CD4-positive, alpha-beta T cell treated with Interleukin-4 for 1 hour (primary cell): ENCODE results near the gene SGTA.

ENCODE experiments used
- DNase-seq, 2 donors: peaks; one replicate each; pipeline ENCODE4 v3.0.0-alpha.2; 2020 to 2022

Gene SGTA

DNA sequence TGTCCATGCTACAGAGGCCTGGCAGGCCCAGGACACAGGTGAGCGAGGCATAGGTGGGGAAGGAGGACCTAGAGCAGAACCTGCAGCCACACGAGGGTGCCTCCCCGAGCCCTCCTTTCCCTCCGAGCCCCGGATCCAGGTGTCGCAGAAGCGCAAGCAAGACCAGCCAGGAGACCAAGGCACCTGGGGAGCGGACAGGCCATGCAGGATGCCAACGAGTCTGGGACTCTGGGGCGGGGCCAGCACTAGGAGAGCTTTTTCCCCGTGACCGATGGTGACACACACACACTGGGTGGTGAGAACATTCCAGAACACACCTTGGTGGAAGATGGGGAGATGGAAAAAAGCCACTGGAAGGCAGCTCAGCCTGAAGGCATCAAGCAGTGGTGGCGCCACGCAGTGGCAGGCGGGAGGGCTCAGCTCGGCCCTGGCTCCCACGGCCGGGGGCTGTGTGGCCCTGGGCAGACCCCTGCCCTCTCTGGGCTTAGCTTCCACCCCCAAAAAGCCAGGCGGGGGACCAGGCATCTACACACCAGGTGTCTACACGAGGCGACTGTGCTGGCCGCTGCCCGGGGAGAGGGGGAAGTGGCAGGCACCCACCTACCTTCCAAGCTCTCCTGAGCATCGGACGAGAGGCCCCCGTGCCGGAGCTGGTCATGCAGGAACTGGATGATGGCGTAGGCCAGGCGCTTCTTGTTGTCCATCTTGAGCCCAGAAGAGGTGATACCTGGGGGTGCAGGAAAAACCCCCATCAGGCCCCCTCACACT, 14.5 kb downstream of the SGTA start:
- no peak for DNase-seq

DNA sequence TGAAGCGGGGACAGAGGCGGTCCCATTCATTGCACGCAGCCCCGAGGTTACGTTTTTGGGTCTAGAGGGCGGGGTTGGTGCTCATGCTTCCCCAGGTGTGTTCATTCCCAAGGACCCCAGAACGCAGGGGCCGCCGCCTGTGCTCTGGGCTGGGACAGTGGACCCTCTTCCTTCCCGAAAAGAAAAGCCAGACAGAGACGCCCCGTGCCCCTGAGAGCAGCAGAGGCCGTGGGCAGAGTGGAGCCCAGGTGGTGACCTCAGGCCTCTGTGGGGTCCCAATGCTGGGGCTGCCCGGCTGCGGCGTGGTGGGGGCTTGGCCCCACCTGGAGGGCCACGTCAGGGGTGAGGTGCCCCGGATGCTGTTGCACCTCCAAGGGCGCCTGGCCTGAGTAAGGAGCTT, 15.4 kb downstream of the SGTA start:
- no peak for DNase-seq

GRCh38 chr19:2766594-2767372, 16.3 kb downstream of the SGTA start:
- no peak for DNase-seq

- DNase-seq: no peak
Measured at GRCh38 chr19:2765376-2765775, 17.7 kb downstream of the SGTA start.

DNA sequence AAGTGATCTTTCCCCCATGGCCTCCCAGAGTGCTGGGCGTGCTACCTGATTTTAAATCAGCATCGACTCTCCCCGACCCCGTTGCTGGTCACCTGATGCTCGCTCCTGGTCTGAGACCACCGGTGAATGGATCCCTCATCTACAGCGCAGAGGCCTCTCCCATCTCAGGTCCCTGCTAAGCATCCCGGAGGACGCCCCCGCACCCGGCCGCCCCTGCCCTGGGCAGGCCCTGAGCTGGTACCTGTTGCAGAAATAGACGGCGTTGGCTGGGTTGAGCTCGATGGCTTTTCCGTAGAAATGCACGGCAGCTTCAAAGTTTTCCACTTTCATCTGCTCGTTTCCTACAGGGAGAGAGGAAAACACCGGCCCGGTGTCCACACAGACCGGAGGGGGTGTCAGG, 18.1 kb downstream of the SGTA start:
- DNase-seq: no peak

DNA sequence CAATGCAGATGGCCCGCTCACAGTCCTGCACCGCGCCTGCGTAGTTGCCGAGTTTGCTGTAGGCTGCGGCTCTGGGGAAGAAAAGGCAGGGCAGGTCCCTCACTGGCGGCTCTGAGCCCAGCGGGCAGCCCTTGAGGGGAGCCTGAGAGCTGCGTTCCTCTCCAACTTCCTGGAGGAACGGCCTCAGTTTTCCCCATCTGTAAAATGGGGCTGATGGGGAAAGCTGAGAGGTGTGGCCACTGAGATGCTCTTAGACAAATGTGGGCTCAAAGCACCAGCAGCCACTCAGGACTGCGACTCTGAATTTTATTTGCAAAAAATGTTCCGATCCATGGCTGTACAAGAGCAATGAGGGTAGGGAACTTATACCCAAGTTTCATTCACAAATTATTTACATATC, 19.4 kb downstream of the SGTA start:
- no peak for DNase-seq

GRCh38 chr19:2762783-2763496, 20.1 kb downstream of the SGTA start:
- DNase-seq: no peak

DNA sequence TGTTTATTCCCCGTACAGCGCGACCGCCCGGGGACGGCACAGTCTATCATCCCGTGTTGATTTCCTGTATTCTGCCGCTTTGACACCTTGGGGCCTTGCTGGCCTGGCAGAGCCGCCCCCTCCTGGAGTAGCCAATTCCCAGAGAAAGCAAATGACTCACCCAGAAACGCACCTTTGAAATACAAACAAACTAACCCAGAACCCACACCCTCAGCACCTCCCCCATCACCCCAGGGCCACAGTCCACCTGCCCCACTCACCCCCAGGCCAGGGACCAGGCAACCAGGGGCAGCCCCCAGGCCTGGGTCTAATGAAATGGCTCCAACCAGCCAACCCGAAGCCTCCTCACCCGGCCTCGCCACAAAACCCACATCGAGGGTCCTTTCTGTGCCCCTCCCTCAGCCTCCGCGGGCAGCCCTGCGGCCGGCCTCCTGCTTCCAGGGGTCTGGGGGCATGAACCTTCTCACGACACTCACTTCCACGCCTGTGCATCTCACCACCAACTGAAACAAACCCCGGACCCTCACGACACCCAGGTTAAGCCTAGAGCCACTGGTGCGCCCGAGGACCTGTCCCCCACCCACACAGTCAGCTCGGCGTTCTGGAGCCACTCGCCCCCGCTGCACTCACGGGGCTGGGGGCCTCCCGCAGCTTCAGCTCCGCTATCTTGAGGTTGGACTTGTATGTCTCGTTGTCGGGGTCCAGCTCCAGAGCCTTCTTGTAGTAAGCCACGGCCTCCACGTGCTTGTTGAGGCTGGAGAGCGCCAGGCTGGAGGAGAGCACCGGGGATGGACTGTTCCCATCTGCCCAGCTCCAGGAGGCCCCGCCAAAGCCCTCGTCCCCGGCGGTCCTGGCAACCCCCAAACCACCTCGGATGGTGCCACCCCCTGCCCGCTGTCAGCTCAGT, 20.9 kb downstream of the SGTA start:
- no peak for DNase-seq

DNA sequence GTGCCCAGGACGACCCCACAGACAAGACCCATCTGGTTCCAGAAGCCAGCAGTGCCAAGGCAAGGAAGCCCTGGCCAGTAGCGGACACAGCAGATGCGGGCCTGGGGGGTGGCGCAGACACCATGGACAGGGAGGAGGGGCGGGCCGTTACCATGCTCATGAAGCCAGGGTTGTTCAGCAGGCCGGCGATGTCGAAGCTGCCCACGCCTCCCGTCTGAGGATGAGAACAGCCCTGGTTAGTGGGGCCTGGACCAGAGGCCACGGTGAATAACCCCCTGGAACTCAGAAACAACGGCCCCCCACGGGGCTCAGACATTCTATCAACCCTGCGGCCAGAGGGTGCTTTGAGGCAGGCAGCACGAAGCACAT, 21.8 kb downstream of the SGTA start:
- DNase-seq: no peak

DNA sequence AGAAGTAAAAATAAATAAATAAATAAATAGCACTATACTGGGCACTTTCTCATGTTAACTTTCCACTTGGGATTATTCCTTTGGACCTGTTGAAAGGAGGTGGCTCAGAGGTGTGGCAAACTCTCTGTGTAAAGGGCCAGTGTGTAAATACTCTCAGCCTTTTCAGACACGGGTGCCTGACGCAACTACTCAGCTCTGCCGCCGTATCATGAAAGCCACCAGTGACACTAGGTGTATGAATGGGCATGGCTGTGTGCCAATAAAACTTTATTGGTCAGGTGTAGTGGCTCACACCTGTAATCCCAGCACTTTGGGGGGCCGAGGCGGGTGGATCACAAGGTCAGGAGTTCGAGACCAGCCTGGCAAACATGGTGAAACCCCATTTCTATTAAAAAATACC, 23.1 kb downstream of the SGTA start:
- no peak for DNase-seq

- DNase-seq: no peak
Measured at GRCh38 chr19:2759362-2759761, 23.7 kb downstream of the SGTA start.

- peak in 1 of 2 donors; percentile 19 for DNase-seq
Measured at GRCh38 chr19:2758601-2759313, 24.3 kb downstream of the SGTA start.

- no peak for DNase-seq
Measured at GRCh38 chr19:2756921-2757881, 25.9 kb downstream of the SGTA start.

DNA sequence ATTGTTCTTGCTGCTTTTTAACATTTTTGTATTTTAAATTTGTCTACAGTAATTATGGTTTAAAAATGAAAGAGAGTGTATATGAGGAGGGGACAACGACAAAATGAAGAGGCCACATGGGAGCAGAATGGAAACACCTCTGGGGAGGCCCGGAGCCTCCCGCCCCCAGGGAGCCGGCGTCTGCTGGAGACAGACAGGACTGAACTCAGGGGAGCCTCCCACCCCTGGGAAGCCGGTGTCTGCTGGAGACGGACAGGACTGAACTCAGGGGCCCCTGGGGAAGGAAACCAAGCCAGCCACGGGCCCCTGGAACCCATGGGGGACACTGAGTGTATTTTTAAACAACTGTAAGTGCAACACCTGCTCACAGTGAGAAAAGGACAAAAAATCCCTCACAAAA, 26.6 kb downstream of the SGTA start:
- DNase-seq: no peak

DNA sequence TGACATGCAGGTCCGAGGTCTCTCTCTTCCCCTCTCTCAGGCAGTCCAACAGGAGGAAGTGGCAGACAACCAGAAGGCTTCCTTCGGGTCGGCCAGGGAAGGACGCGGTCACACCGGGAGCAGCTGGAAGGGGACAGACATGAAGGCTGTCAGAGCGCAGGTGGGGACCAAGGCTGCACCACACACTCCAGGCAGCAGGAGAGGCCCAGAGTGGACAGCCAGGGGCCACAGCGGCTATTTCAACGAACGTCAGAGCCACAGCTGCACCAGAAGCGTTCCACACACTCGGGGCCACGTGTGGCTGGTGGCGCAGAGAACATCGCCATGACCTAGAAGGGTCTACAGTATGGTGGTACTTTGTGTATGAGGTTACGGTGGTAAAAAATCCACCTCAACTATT, 27.3 kb downstream of the SGTA start:
- no peak for DNase-seq

- no peak for DNase-seq
Measured at GRCh38 chr19:2755448-2755705, 27.7 kb downstream of the SGTA start.

DNA sequence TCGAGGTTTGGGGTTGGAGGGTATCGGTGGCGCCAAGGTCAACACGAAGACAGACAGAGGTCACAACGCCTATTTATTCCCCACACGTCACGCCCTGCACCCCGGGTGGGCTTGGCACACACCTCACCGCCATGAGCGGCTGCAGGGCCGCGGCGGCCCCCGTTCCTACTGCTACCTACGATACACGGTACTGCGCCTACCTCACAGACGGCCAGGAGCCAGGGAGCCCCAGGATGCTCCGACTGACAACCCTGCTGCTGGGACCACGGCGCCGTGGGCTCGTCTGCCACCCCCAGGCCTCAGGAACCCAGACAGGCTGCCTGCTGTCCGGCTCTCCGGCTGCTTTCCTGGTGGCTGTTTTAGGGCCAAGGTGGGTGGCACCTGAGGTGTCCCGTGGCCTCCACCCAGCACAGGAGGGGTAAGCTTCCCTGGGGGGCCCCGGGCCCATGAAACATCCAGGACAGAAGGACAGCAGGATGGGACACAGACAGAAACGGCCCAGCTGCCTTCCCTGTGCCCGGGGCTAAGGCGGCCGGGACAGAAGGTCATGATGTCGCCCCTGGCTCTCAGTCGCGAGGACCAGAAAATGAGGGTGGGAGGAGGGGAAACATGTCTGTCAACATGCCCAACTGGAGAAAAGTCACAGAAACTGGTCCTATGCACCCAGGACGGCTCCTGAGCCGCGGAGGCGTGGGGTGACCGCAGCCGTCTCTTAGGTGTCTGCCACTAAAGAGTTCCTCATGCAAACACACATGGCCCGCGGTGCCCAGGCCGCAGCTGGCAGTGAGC, 28.2 kb downstream of the SGTA start:
- no peak for DNase-seq

DNA sequence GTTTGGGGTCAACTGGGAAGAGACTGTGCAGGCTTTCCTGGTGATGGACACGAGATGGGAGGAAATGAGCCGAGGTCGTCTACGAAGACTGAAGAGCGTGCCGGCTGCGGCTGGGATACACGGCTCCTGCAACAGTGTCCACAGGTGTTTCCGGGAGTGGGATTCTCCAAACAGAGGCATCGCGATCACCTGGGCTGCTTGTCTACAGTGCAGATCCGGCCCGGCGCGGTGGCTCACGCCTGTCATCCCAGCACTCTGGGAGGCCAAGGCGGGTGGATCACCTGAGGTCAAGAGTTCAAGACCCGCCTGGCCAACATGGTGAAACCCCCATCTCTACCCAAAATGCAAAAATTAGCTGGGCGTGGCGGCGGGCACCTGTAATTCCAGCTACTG, 31.6 kb downstream of the SGTA start:
- DNase-seq: no peak

- DNase-seq: no peak
Measured at GRCh38 chr19:2750808-2751437, 32.1 kb downstream of the SGTA start.

- DNase-seq: no peak
Measured at GRCh38 chr19:2747349-2747748, 35.7 kb downstream of the SGTA start.
